Pons (tissue), 1 donor: Measurements from ENCODE around the gene TCERG1.
"Not testable (repeated sequence)": the region's sequence is repeated elsewhere in the genome, so short reads cannot be mapped to it uniquely, and the experiment has no call there.

Source experiments
- DNase-seq: peaks from one replicate; pipeline ENCODE4 v3.0.0-alpha.2; 2016; ENCODE audit warnings: low spot score

The TCERG1 gene

GRCh38 chr5:146520731-146521130 lies 73.6 kb downstream of the TCERG1 start:
- no peak for DNase-seq

GRCh38 chr5:146521403-146522106 lies 74.4 kb downstream of the TCERG1 start:
- DNase-seq, result no peak

GRCh38 chr5:146523698-146524097 lies 76.6 kb downstream of the TCERG1 start:
- no peak for DNase-seq

- DNase-seq, result no peak
Measured at GRCh38 chr5:146527785-146528184, 80.7 kb downstream of the TCERG1 start.

- no peak for DNase-seq
Measured at GRCh38 chr5:146528236-146528635, 81.1 kb downstream of the TCERG1 start.

GRCh38 chr5:146529984-146530383 lies 82.9 kb downstream of the TCERG1 start:
- DNase-seq, result no peak

- peak; percentile 68 for DNase-seq
Measured at GRCh38 chr5:146533260-146533857, 86.2 kb downstream of the TCERG1 start.

GRCh38 chr5:146533882-146534281 lies 86.7 kb downstream of the TCERG1 start:
- no peak for DNase-seq

GRCh38 chr5:146538432-146538831 lies 91.3 kb downstream of the TCERG1 start:
- DNase-seq, result no peak

GRCh38 chr5:146539973-146540372 lies 92.8 kb downstream of the TCERG1 start:
- DNase-seq, result no peak

- no peak for DNase-seq
Measured at GRCh38 chr5:146540414-146540813, 93.3 kb downstream of the TCERG1 start.

- peak; percentile 60 for DNase-seq
Measured at GRCh38 chr5:146541958-146542849, 95.1 kb downstream of the TCERG1 start.

GRCh38 chr5:146544232-146544631 lies 97.1 kb downstream of the TCERG1 start:
- DNase-seq, result no peak

GRCh38 chr5:146548781-146549449 lies 101.8 kb downstream of the TCERG1 start:
- DNase-seq, result no peak

GRCh38 chr5:146549615-146550014 lies 102.5 kb downstream of the TCERG1 start:
- DNase-seq, result no peak

- no peak for DNase-seq
Measured at GRCh38 chr5:146553446-146553845, 106.3 kb downstream of the TCERG1 start.

GRCh38 chr5:146556884-146557283 lies 109.8 kb downstream of the TCERG1 start:
- not testable (repeated sequence) for DNase-seq

- DNase-seq, result no peak
Measured at GRCh38 chr5:146560205-146560812, 113.2 kb downstream of the TCERG1 start.
